ENCODE data around the gene ZNFX1. TPM values are rescaled to one million over a fixed set of nuclear protein-coding genes. Genes with fewer than 3 reads are reported as not detected.

ZNFX1 gene
- total RNA-seq, 4 donors from 2014 or later: 36.2 to 46.6 (median 41.5) TPM

DNA sequence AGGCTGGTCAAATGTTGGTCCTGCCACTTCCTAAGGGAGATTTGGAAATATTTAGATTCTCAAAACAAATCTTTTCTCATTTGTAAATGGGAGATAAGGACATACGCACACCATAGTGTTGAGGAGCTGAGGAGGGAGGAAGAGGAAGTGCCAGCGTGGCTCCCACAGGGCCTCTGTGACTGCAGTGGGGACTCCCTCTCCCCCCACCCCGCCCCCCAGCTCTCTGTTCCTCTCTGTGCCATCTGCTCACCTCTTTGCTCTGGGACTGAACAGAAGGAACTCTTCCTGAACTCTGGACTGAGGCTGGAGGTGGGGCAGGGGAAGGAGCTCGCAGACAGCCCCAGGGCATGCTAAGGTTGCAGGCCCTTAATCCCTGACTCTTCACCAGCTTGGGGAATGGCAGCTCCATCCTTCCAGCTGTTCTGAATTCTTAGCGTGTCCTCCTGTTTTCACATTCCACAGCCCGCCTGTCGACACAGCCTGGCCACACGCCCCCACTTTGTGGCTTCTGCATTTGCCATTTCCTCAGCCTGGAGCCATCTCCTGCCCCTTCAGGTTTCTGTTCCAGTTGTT, 47.2 kb downstream of the ZNFX1 start:
- 74 to 76% methylated on average over 3 to 8 of the region's 8 CpGs for WGBS, 2 donors (ENCODE audit: low coverage in 1 of 2)

DNA sequence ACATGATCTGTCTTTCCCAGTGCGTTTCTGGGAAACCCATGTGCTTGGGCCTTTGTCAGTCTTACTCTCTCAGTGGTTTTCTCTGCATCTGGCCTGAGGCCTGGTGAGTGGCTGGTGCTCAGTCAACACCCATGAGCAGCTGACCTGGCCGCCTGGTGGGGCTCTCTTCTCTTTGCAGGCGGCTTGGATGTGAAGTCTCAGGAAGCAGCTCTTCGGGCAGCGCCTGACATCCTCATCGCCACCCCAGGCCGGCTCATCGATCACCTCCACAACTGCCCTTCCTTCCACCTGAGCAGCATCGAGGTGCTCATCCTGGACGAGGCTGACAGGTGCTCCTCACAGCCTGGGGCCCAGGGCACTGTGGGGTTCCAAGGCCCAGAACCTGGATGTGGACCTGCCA, 47.8 kb downstream of the ZNFX1 start:
- Histone ChIP-seq H3K27ac (no peak overlapping the region), H3K36me3 (peaks cover 0 to 98% of the 10 kb centered on the region in 2 donors)
- no peak for ATAC-seq

More for the DNA sequence above, 47.2 kb downstream of the ZNFX1 start:
- H3K9me3 ChIP-seq: no peaks in the 10 kb centered on the region
- H3K27ac ChIP-seq: no peak overlapping the region
- H3K36me3 ChIP-seq: peaks cover 0 to 98% of the 10 kb centered on the region in 2 donors
- H3K4me1 ChIP-seq: no peaks in the 10 kb centered on the region
- no peak overlapping the region for H3K4me3 ChIP-seq
- no peaks in the 10 kb centered on the region for H3K27me3 ChIP-seq
- no peak for TF ChIP-seq EP300 (IDR thresholded peaks at IDR 0.05)
- ATAC-seq: peak; percentile 53

DNA sequence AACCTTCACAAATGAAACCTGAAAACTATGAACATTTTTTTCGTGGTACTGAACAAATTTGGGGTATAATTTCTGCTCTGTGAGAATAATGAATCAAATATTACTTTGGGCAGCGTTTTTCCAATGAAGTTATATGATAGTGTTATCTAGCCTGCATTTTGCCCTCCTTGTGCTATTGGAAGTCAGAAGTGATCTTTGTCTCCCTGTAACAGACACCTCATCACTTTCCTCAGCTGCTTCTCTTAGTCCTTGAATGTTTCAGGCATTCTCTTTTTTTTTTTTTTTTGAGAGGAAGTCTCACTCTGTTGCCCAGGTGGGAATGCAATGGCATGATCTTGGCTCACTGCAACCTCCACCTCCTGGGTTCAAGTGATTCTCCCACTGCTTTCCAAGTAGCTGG, 48.5 kb downstream of the ZNFX1 start:
- TF ChIP-seq CTCF (IDR thresholded peaks at IDR 0.05): no peak

More for the DNA sequence above, 47.8 kb downstream of the ZNFX1 start:
- 100% methylated on average over 1 to 4 of the region's 10 CpGs for WGBS, 2 donors (ENCODE audit: low coverage in 1 of 2)
- Histone ChIP-seq H3K4me1 (no peaks in the 10 kb centered on the region), H3K9me3 (no peaks in the 10 kb centered on the region), H3K27me3 (no peaks in the 10 kb centered on the region), H3K4me3 (no peak overlapping the region)
- no peak for TF ChIP-seq CTCF (IDR thresholded peaks at IDR 0.05)
- no peak for TF ChIP-seq EP300 (IDR thresholded peaks at IDR 0.05)
- TF ChIP-seq POLR2A (IDR thresholded peaks at IDR 0.05): no peak
- no peak for TF ChIP-seq POLR2AphosphoS5 (IDR thresholded peaks at IDR 0.05)

GRCh38 chr20:49228676-49229075, 49.2 kb downstream of the ZNFX1 start:
- Histone ChIP-seq H3K4me1 (no peaks in the 10 kb centered on the region), H3K9me3 (no peaks in the 10 kb centered on the region), H3K27ac (no peak overlapping the region), H3K4me3 (no peak overlapping the region), H3K36me3 (peaks cover 0 to 98% of the 10 kb centered on the region in 2 donors), H3K27me3 (no peaks in the 10 kb centered on the region)
- no peak for ATAC-seq
- TF ChIP-seq EP300 (IDR thresholded peaks at IDR 0.05): no peak
- no peak for TF ChIP-seq CTCF (IDR thresholded peaks at IDR 0.05)
- TF ChIP-seq POLR2A (IDR thresholded peaks at IDR 0.05): no peak
- no peak for TF ChIP-seq POLR2AphosphoS5 (IDR thresholded peaks at IDR 0.05)
- WGBS, 2 donors (ENCODE audit: low coverage in 1 of 2): 83 to 93% methylated on average over 2 to 5 of the region's 9 CpGs

More for the DNA sequence above, 48.5 kb downstream of the ZNFX1 start:
- peaks cover 0 to 98% of the 10 kb centered on the region in 2 donors for H3K36me3 ChIP-seq
- WGBS, 2 donors (ENCODE audit: low coverage in 1 of 2): 91 to 95% methylated on average over 2 of the region's 2 CpGs
- ATAC-seq: no peak
- no peak overlapping the region for H3K27ac ChIP-seq
- no peaks in the 10 kb centered on the region for H3K4me1 ChIP-seq
- no peak overlapping the region for H3K4me3 ChIP-seq
- H3K9me3 ChIP-seq: no peaks in the 10 kb centered on the region
- no peaks in the 10 kb centered on the region for H3K27me3 ChIP-seq

DNA sequence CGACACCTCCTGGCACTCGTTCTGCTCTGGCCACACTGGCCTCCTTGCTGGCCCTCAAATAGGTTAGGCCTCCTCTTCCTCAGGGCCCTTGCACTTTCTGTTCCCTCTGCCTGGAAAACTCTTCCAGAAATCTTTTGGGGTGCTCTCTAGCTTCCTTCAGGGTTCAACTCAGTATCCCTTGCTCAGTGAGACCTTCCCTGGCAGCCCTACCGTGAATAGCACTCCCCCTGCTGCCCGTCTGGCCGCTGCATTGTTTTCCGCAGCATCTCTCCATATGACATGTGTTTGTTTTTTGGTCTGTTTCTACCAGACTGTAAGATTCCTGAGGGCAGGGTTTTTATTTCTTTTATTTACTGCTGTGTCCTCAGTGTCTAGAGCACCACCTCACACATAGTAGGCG, 52.0 kb downstream of the ZNFX1 start:
- no peak for ATAC-seq
- H3K27ac ChIP-seq: no peak overlapping the region
- no peak for TF ChIP-seq EP300 (IDR thresholded peaks at IDR 0.05)
- no peaks in the 10 kb centered on the region for H3K27me3 ChIP-seq
- 81 to 94% methylated on average over 6 to 7 of the region's 7 CpGs for WGBS, 2 donors (ENCODE audit: low coverage in 1 of 2)
- H3K9me3 ChIP-seq: no peaks in the 10 kb centered on the region
- H3K36me3 ChIP-seq: peaks cover 0 to 99% of the 10 kb centered on the region in 2 donors
- H3K4me3 ChIP-seq: no peak overlapping the region
- H3K4me1 ChIP-seq: peaks cover 0 to 5% (median 0%) of the 10 kb centered on the region in 3 donors
